Suprapubic skin (tissue), 4 donors: ENCODE measurements around the gene RPS6KA2. TPM values are rescaled to one million over a fixed set of nuclear protein-coding genes. Genes with fewer than 3 reads are reported as not detected.

Experiments used
- DNase-seq, 2 donors: peaks; one replicate each; pipeline ENCODE4 v3.0.0-alpha.2; 2019; ENCODE audit warnings: low spot score in 2 of 2
- H3K27ac ChIP-seq: fragments of 200-600 bp; sonication (generic); one replicate; pipeline ENCODE4 v1.5.1; 2019
- H3K27me3 ChIP-seq: fragments of 200-600 bp; sonication (generic); one replicate; pipeline ENCODE4 v1.5.1; 2019
- H3K36me3 ChIP-seq: fragments of 200-600 bp; sonication (generic); one replicate; pipeline ENCODE4 v1.5.1; 2019
- H3K4me1 ChIP-seq: fragments of 200-600 bp; sonication (generic); one replicate; pipeline ENCODE4 v1.5.1; 2019
- H3K4me3 ChIP-seq: fragments of 200-600 bp; sonication (generic); one replicate; pipeline ENCODE4 v1.5.1; 2019; ENCODE audit warnings: mild to moderate bottlenecking
- H3K9me3 ChIP-seq: fragments of 200-600 bp; sonication (generic); one replicate; pipeline ENCODE4 v1.5.1; 2019
- EP300 ChIP-seq: sonication (generic); formaldehyde crosslinking; IDR thresholded peaks from one replicate; pipeline ENCODE4 v1.6.1; 2017; ENCODE audit warnings: antibody characterized with exemption
- POLR2A ChIP-seq, 2 donors: fragments of 450-650 bp; IDR thresholded peaks; one replicate each; pipeline ENCODE4 v1.6.1; 2017; ENCODE audit warnings: antibody characterized with exemption in 2 of 2, mild to moderate bottlenecking in 2 of 2, moderate library complexity in 2 of 2
- POLR2AphosphoS5 ChIP-seq, 3 donors: sonication (generic); formaldehyde crosslinking; IDR thresholded peaks; one replicate each; pipeline ENCODE4 v1.6.1; 2017; ENCODE audit warnings: antibody characterized with exemption in 3 of 3
- WGBS: methylation state at CpG from one replicate; pipeline ENCODE4 v1.1.5; 2018; 5-methylcytosine and 5-hydroxymethylcytosine counted together
- total RNA-seq, 4 donors: library from RNA; depleted of rRNA; stranded (reverse); fragments of >200 nt; gene quantifications; one replicate each; pipeline ENCODE4 v1.1.0, GENCODE V29; 2016
- TF ChIP-seq, protein P1 (sequence below), 2 donors: fragments of 200-600 bp in 1 of 2; fragments of 450-650 bp in 1 of 2; sonication (generic) in 1 of 2; IDR thresholded peaks; one replicate each; pipeline ENCODE4 v1.5.1; 2016 to 2019; ENCODE audit warnings: antibody characterized with exemption in 2 of 2, mild to moderate bottlenecking in 1 of 2, moderate library complexity in 1 of 2

RPS6KA2 gene
- total RNA-seq, 4 donors from 2014 or later, result 24.2 to 38.5 (median 32.3) TPM

DNA sequence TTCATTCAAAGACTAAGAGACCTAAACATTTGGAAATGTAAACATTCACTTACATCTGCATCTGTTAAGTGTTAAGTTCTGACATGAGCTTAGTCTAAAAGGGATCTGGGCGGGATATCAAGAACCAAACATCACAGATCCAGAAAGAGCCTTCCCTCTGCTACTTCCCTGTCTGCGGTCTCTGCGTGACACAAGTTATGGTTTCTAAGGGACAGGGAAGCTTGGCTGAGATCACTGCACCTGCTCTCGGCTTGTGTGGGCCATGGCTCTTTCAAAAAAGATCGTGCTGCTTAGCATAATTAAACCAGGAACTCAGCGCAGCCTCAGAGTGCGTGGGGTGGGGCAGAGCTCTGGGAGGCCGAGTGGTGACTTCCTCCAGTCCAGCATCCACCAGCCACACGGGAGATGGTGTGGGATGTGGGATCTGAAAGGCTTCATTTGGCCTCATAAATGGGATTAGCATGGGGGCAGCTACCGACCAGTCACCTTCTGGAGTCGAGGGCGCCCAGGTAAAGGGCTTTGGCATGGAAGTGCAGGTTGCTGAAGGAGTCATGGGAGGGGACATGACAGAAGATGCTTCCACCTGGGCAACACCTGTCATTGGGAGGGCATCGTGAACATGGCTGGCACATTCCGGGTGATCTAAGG, 23.9 kb downstream of the RPS6KA2 start:
- Histone ChIP-seq H3K4me3 (no peak overlapping the region), H3K9me3 (no peaks in the 10 kb centered on the region), H3K27ac (no peak overlapping the region), H3K36me3 (no peaks in the 10 kb centered on the region), H3K4me1 (peaks cover 15% of the 10 kb centered on the region), H3K27me3 (no peaks in the 10 kb centered on the region)
- DNase-seq, result no peak
- TF ChIP-seq, protein P1, sequence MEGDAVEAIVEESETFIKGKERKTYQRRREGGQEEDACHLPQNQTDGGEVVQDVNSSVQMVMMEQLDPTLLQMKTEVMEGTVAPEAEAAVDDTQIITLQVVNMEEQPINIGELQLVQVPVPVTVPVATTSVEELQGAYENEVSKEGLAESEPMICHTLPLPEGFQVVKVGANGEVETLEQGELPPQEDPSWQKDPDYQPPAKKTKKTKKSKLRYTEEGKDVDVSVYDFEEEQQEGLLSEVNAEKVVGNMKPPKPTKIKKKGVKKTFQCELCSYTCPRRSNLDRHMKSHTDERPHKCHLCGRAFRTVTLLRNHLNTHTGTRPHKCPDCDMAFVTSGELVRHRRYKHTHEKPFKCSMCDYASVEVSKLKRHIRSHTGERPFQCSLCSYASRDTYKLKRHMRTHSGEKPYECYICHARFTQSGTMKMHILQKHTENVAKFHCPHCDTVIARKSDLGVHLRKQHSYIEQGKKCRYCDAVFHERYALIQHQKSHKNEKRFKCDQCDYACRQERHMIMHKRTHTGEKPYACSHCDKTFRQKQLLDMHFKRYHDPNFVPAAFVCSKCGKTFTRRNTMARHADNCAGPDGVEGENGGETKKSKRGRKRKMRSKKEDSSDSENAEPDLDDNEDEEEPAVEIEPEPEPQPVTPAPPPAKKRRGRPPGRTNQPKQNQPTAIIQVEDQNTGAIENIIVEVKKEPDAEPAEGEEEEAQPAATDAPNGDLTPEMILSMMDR (IDR thresholded peaks at IDR 0.05), result no peak
- TF ChIP-seq POLR2AphosphoS5 (IDR thresholded peaks at IDR 0.05), result no peak
- TF ChIP-seq POLR2A (IDR thresholded peaks at IDR 0.05), result no peak
- TF ChIP-seq EP300, result no peak
- WGBS, result 89% methylated on average over 14 of the region's 14 CpGs

DNA sequence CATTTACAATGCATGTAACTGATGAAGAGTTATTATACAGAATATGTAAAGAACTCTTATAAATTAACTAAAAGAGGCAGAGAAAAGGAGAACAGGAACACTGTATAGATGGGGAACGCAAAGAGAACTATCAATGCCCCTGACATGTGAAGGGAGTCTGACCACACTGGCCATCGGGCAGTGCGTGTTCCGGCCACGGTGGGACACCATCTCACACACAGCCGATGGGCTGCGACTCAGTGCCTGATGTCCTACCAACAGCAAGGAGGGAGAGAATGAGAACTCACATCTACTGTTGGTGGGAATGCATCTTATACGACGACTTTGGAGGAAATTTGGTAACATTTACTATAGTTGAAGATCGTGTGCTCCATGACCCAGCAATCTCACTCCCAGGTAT, 25.1 kb downstream of the RPS6KA2 start:
- TF ChIP-seq, protein P1 (IDR thresholded peaks at IDR 0.05), result no peak
- TF ChIP-seq EP300 (no peak), POLR2A (IDR thresholded peaks at IDR 0.05) (no peak), POLR2AphosphoS5 (IDR thresholded peaks at IDR 0.05) (no peak)
- Histone ChIP-seq H3K9me3 (no peaks in the 10 kb centered on the region), H3K36me3 (no peaks in the 10 kb centered on the region), H3K27ac (no peak overlapping the region), H3K4me1 (peaks cover 24% of the 10 kb centered on the region), H3K27me3 (no peaks in the 10 kb centered on the region), H3K4me3 (no peak overlapping the region)
- DNase-seq, result no peak
- WGBS, result 98% methylated on average over 10 of the region's 10 CpGs

DNA sequence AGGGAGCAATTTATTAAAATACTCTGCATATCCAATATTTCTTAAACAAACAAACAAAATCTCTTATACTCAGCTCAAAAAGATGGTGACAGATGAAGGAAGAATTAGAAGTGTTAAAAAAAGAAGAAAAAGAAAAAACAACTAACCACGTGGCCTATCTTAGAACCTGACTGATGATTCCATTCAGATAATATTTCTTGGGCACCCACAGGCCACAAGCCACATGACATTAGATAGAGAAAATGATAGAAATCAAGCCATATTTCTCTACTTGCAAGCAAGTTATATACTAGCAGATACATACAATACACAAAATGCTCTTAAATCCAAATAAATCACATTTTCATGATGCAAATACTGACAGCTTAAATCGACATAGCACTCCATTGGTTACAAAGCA, 26.1 kb downstream of the RPS6KA2 start:
- peaks cover 24% of the 10 kb centered on the region for H3K4me1 ChIP-seq
- no peaks in the 10 kb centered on the region for H3K36me3 ChIP-seq
- TF ChIP-seq POLR2AphosphoS5 (IDR thresholded peaks at IDR 0.05), result no peak
- TF ChIP-seq, protein P1 (IDR thresholded peaks at IDR 0.05), result no peak
- TF ChIP-seq POLR2A (IDR thresholded peaks at IDR 0.05), result no peak
- TF ChIP-seq EP300, result no peak
- WGBS, result 73% methylated on average over 2 of the region's 2 CpGs
- DNase-seq, result no peak
- no peak overlapping the region for H3K4me3 ChIP-seq
- H3K9me3 ChIP-seq, result no peaks in the 10 kb centered on the region
- no peaks in the 10 kb centered on the region for H3K27me3 ChIP-seq
- H3K27ac ChIP-seq, result no peak overlapping the region

DNA sequence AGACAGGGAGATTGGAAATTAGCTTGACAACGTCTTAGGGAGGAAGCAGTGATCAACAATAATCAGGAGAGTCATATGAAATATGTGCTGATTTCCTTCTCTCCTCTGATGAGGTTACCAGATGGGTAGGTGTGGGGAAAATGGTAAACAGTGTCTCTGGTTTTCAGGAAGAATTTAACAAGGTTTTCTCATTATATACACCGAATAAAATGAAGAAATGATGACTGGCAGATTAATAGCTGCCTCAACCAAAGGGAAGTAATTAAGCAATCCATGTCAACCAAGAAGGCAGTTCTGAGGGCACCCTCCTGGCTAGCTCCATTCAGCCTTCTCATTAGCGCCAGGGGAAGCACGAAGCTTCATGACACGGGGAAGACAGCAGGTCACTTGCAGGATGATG, 27.8 kb downstream of the RPS6KA2 start:
- Histone ChIP-seq H3K36me3 (no peaks in the 10 kb centered on the region), H3K27me3 (no peaks in the 10 kb centered on the region), H3K4me3 (no peak overlapping the region), H3K27ac (peak overlapping the region; percentile 71), H3K9me3 (no peaks in the 10 kb centered on the region), H3K4me1 (peaks cover 24% of the 10 kb centered on the region)
- no peak for TF ChIP-seq POLR2AphosphoS5 (IDR thresholded peaks at IDR 0.05)
- TF ChIP-seq, protein P1 (IDR thresholded peaks at IDR 0.05), result no peak
- DNase-seq, result no peak
- 76% methylated on average over 5 of the region's 5 CpGs for whole genome bisulfite sequencing

DNA sequence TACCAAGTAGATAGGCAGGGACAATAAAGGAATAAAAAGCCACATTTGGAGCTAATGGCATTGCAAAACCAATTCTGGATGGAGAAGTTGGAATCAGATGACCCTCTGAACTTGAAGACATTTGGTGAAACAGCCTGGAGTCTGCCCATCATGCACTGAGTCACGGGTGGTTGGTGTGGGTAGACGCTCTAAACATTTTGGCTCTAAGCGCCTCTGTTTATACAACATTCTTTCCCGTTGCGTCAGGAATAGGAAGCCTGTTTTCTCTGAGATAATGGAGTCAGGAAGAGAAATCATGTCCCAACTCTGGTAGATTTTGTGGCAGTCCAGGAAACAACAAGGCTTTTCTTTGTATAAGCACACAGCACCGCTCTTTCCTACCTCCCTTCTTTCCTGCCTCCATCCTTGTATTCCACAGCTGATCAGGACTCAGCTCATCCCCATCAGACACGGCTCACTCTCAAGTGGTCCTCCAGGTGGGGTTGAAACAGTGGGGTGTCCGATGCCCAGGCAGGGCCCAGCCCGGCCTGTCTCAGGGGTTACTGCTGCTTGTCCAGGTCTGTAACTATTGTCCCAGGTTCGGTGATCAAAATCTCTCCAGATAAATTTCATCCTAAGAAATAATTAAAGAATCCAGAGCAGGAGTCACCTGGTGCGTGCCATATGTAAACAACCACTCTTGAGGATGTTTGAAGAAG, 28.5 kb downstream of the RPS6KA2 start:
- peak overlapping the region; percentile 71 for H3K27ac ChIP-seq
- H3K4me3 ChIP-seq, result no peak overlapping the region
- H3K9me3 ChIP-seq, result no peaks in the 10 kb centered on the region
- DNase-seq, result no peak
- peaks cover 24% of the 10 kb centered on the region for H3K4me1 ChIP-seq
- peak in 1 of 3 donors; percentile 32 for TF ChIP-seq POLR2AphosphoS5 (IDR thresholded peaks at IDR 0.05)
- TF ChIP-seq EP300, result no peak
- H3K27me3 ChIP-seq, result no peaks in the 10 kb centered on the region
- no peaks in the 10 kb centered on the region for H3K36me3 ChIP-seq
- WGBS, result 55% methylated on average over 11 of the region's 11 CpGs
